Transverse colon (tissue), 4 donors: ENCODE data around the gene CACNA1E. TPM values are rescaled to one million over a fixed set of nuclear protein-coding genes. Genes with fewer than 3 reads are reported as not detected.
A peak's percentile ranks its signal among the peaks of the same experiment; 100 is the strongest.

Experiments used
- DNase-seq: peaks from one replicate; pipeline ENCODE4 v3.0.0-alpha.2; 2019
- H3K27ac ChIP-seq, 4 donors: fragments of 200-600 bp; sonication (generic); 2 replicates each; pipeline ENCODE4 v1.5.1; 2016 to 2018; ENCODE audit warnings: inconsistent platforms in 4 of 4
- H3K27me3 ChIP-seq: fragments of 200-600 bp; sonication (generic); 2 replicates; pipeline ENCODE4 v1.5.1; 2017; ENCODE audit warnings: inconsistent platforms
- H3K36me3 ChIP-seq, 4 donors: fragments of 200-600 bp; sonication (generic); 2 replicates each; pipeline ENCODE4 v1.5.1; 2017 to 2019; ENCODE audit warnings: inconsistent platforms in 4 of 4
- H3K4me1 ChIP-seq, 4 donors: fragments of 200-600 bp; sonication (generic); 2 replicates each; pipeline ENCODE4 v1.5.1; 2017 to 2020; ENCODE audit warnings: inconsistent platforms in 4 of 4
- H3K4me3 ChIP-seq, 4 donors: fragments of 200-600 bp; sonication (generic); 1 replicate in 1 of 4; 2 replicates in 3 of 4; pipeline versions ENCODE4 v1.5.1 to v1.6.1; 2017 to 2019; ENCODE audit warnings: inconsistent platforms in 4 of 4
- H3K9me3 ChIP-seq, 2 donors: fragments of 200-600 bp; sonication (generic); 2 replicates each; pipeline ENCODE4 v1.5.1; 2017 to 2019; ENCODE audit warnings: inconsistent platforms in 2 of 2
- CTCF ChIP-seq, 5 experiments: fragments of 200-600 bp in 3 of 5; fragments of 450-650 bp in 2 of 5; sonication (generic) in 3 of 5; IDR thresholded peaks; 1 replicate in 2 of 5; 2 replicates in 3 of 5; pipeline ENCODE4 v1.5.1; 2016 to 2017; ENCODE audit warnings: antibody characterized with exemption in 5 of 5, inconsistent platforms in 3 of 5, mild to moderate bottlenecking in 2 of 5, moderate library complexity in 1 of 5
- EP300 ChIP-seq: sonication (generic); formaldehyde crosslinking; IDR thresholded peaks from one replicate; pipeline ENCODE4 v1.6.1; 2017; ENCODE audit warnings: antibody characterized with exemption, low read depth
- POLR2A ChIP-seq: fragments of 450-650 bp; IDR thresholded peaks from one replicate; pipeline ENCODE4 v1.6.1; 2016; ENCODE audit warnings: antibody characterized with exemption, mild to moderate bottlenecking, moderate library complexity
- POLR2AphosphoS5 ChIP-seq, 3 donors: sonication (generic); formaldehyde crosslinking; IDR thresholded peaks; one replicate each; pipeline ENCODE4 v1.6.1; 2016; ENCODE audit warnings: antibody characterized with exemption in 3 of 3
- WGBS, 2 donors: methylation state at CpG; one replicate each; pipeline ENCODE4 v1.1.5; 2018; ENCODE audit warnings: low coverage in 1 of 2; 5-methylcytosine and 5-hydroxymethylcytosine counted together
- in situ Hi-C, 4 donors: fragments of 200-750 bp; cut with MboI; loops; one replicate each; pipeline versions ENCODE4 v1.15.0 to v1.15.1; 2017; ENCODE audit warnings: low sequenced_read_pairs in 3 of 4, low pct_ligation_motif_present in 1 of 4, low pct_unique_long_range_greater_than_20kb in 1 of 4
- intact Hi-C: fragments of 100-400 bp; cut with DNase I; formaldehyde crosslinking; loops from one replicate; pipeline ENCODE4 v1.15.1; 2023; ENCODE audit warnings: low total_unique reads
- total RNA-seq, 4 donors: library from RNA; depleted of rRNA; stranded (reverse); fragments of >200 nt; gene quantifications; one replicate each; pipeline ENCODE4 v1.1.0, GENCODE V29; 2016

Gene CACNA1E
- total RNA-seq, 4 donors from 2014 or later, result under 0.01 to 0.16 (median 0.14) TPM; not detected in 1

GRCh38 chr1:181488866-181489265 lies 5.5 kb downstream of the CACNA1E start:
- Histone ChIP-seq H3K36me3 (no peaks in the 10 kb centered on the region), H3K4me1 (peaks cover 0 to 3% (median 0%) of the 10 kb centered on the region in 4 donors), H3K27ac (no peak overlapping the region), H3K4me3 (no peak overlapping the region), H3K9me3 (no peaks in the 10 kb centered on the region), H3K27me3 (peaks cover 50% of the 10 kb centered on the region)
- no peak for DNase-seq
- WGBS, 2 donors, result 90 to 100% methylated on average over 1 of the region's 1 CpG
- TF ChIP-seq POLR2A (no peak), CTCF (IDR thresholded peaks at IDR 0.05) (no peak), EP300 (no peak), POLR2AphosphoS5 (IDR thresholded peaks at IDR 0.05) (no peak)
- in situ Hi-C loops, result loop anchor here in 3 of 4 donors (25.0 kb wide), 2 partner anchors 448 to 573 kb away; partner anchors contain the start of gene ZNF648 (in 2 of the 3)
- intact Hi-C loops, result no loop called here

GRCh38 chr1:181490276-181490675 lies 7.0 kb downstream of the CACNA1E start:
- TF ChIP-seq EP300 (no peak), CTCF (IDR thresholded peaks at IDR 0.05) (no peak), POLR2AphosphoS5 (IDR thresholded peaks at IDR 0.05) (no peak), POLR2A (no peak)
- Histone ChIP-seq H3K9me3 (no peaks in the 10 kb centered on the region), H3K4me3 (no peak overlapping the region), H3K36me3 (no peaks in the 10 kb centered on the region), H3K4me1 (peaks cover 0 to 3% (median 0%) of the 10 kb centered on the region in 4 donors), H3K27me3 (peaks cover 36% of the 10 kb centered on the region), H3K27ac (no peak overlapping the region)
- 40 to 43% methylated on average over 1 to 2 of the region's 2 CpGs for WGBS, 2 donors
- in situ Hi-C loops (loop anchor here in 3 of 4 donors (10.0 to 25.0 kb wide), 3 partner anchors 185 to 572 kb away; partner anchors contain the start of gene ZNF648 (in 2 of the 3)), intact Hi-C loops (no loop called here)
- no peak for DNase-seq

GRCh38 chr1:181490740-181491712 lies 7.7 kb downstream of the CACNA1E start:
- no peaks in the 10 kb centered on the region for H3K9me3 ChIP-seq
- in situ Hi-C loops (loop anchor here in 3 of 4 donors (10.0 to 25.0 kb wide), 3 partner anchors 184 to 571 kb away; partner anchors contain the start of gene ZNF648 (in 2 of the 3)), intact Hi-C loops (no loop called here)
- DNase-seq, result no peak
- TF ChIP-seq POLR2A (no peak), POLR2AphosphoS5 (IDR thresholded peaks at IDR 0.05) (peak in 1 of 3 donors; percentile 43), CTCF (IDR thresholded peaks at IDR 0.05) (no peak)
- H3K27ac ChIP-seq, result no peak overlapping the region
- H3K4me3 ChIP-seq, result no peak overlapping the region
- H3K4me1 ChIP-seq, result no peaks in the 10 kb centered on the region
- 62 to 77% methylated on average over 7 to 8 of the region's 8 CpGs for WGBS, 2 donors
- H3K36me3 ChIP-seq, result no peaks in the 10 kb centered on the region
- peaks cover 29% of the 10 kb centered on the region for H3K27me3 ChIP-seq

- Histone ChIP-seq H3K4me1 (no peaks in the 10 kb centered on the region), H3K36me3 (no peaks in the 10 kb centered on the region), H3K4me3 (no peak overlapping the region), H3K27me3 (peaks cover 9% of the 10 kb centered on the region), H3K27ac (no peak overlapping the region), H3K9me3 (no peaks in the 10 kb centered on the region)
- WGBS, 2 donors, result 24 to 52% methylated on average over 3 of the region's 3 CpGs
- intact Hi-C loops, result no loop called here
- TF ChIP-seq CTCF (IDR thresholded peaks at IDR 0.05) (no peak), POLR2A (no peak), EP300 (no peak), POLR2AphosphoS5 (IDR thresholded peaks at IDR 0.05) (no peak)
- DNase-seq, result no peak
- in situ Hi-C loops, result loop anchor here in 3 of 4 donors (10.0 to 25.0 kb wide), 3 partner anchors 182 to 569 kb away; partner anchors contain the start of gene ZNF648 (in 2 of the 3)
These were observed 9.8 kb downstream of the CACNA1E start for GRCh38 chr1:181493166-181493565.
